Cardiac fibroblast (primary cell): Measurements from ENCODE around the gene NTRK2.
A peak's percentile ranks its signal among the peaks of the same experiment; 100 is the strongest.

ENCODE experiments used
- DNase-seq, 2 donors: peaks; one replicate each; pipeline versions ENCODE4 v3.0.0 to v3.0.0-alpha.2; 2010; ENCODE audit warnings: low read depth in 2 of 2
- H3K4me3 ChIP-seq, 2 donors: replicated peaks in 1 of 2; 1 replicate in 1 of 2; 2 replicates in 1 of 2; pipeline ENCODE4 v1.5.1; 2011; ENCODE audit warnings: low read depth in 2 of 2, low read length in 2 of 2, mild to moderate bottlenecking in 2 of 2, moderate library complexity in 1 of 2
- TF ChIP-seq, protein P1 (sequence below): IDR thresholded peaks from one replicate; pipeline ENCODE4 v1.5.1; 2011; ENCODE audit warnings: low read depth, mild to moderate bottlenecking, low read length, inconsistent platforms

NTRK2 gene

DNA sequence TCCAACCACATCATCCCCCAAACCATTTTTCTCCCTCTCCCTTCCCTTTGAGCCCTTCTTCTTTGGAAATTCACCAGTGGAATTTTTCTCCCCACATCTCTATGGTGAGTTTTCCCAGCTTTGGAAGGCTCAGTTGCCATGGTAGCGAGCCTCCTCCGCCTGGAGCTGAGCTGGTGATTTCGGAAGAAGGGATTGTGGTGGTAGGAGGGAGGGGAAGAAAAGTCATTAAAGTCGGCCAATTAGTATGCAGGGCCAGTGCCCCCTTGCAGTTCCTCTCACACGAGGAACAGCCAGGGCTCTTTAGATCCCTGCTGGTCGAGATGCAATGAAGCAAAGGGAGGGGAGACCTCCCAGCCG, 322.0 kb downstream of the NTRK2 start:
- TF ChIP-seq, protein P1, sequence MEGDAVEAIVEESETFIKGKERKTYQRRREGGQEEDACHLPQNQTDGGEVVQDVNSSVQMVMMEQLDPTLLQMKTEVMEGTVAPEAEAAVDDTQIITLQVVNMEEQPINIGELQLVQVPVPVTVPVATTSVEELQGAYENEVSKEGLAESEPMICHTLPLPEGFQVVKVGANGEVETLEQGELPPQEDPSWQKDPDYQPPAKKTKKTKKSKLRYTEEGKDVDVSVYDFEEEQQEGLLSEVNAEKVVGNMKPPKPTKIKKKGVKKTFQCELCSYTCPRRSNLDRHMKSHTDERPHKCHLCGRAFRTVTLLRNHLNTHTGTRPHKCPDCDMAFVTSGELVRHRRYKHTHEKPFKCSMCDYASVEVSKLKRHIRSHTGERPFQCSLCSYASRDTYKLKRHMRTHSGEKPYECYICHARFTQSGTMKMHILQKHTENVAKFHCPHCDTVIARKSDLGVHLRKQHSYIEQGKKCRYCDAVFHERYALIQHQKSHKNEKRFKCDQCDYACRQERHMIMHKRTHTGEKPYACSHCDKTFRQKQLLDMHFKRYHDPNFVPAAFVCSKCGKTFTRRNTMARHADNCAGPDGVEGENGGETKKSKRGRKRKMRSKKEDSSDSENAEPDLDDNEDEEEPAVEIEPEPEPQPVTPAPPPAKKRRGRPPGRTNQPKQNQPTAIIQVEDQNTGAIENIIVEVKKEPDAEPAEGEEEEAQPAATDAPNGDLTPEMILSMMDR, result no peak
- DNase-seq, result no peak
- H3K4me3 ChIP-seq, result no peak overlapping the region

DNA sequence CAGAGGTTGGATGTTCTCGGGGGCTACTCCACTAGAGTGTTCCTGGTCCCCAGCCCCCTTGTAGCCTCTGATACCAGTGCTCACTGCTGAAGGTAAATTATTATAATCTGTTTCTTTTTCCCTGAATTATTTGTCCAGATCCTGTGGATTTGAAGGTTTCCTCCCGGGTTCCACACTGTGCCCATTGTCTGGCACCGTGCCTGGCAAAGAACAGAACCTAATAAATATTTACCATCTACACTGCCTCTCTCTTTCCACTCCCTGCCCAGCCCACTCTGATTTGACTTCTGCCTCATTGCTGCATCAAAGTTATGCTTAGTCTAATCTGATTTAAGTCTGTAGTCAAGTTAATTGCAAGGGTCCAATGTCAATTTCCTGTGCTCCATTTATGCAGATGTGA, 322.9 kb downstream of the NTRK2 start:
- TF ChIP-seq, protein P1, result no peak
- no peak overlapping the region for H3K4me3 ChIP-seq
- no peak for DNase-seq

GRCh38 chr9:84993105-84993504, 323.6 kb downstream of the NTRK2 start:
- H3K4me3 ChIP-seq, result no peak overlapping the region
- no peak for DNase-seq
- TF ChIP-seq, protein P1, result no peak

DNA sequence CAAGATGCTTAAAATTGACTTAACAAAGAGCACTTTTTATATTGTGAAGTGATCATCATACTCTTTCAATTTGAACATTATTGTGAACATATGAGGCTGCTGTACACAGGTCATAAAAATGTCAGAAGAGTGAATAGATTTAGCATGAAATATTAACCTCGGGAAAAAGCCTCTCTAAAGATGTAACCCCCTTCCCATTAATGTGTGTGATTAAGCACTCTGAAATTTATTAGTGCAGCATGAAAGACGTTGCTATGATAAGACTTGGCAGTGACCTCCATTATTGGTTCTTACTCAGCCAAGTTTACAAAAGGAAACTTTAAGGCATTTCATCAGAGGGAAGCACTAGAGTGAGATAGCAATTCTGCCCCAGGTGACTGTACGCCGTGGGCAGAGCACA, 326.5 kb downstream of the NTRK2 start:
- TF ChIP-seq, protein P1, result no peak
- DNase-seq, result no peak

DNA sequence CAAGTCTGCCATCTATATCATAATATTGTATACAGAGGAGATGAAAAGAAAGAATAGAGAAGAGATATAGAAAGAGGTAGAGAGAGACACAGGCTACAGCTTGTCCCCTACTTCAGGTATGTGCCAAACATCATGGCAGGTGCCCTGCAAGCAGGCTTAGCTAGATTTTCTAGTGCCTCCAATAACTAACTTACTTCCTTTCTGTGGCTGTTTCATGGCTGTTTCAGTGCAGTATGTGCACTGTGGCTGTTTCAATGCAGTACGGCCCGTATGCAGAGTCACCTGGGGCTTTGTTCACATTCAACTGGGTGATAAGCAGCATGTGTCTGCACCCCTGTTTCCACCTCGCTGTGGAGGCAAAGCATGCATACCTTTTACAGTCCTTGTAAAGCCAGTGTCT, 327.2 kb downstream of the NTRK2 start:
- DNase-seq, result no peak
- TF ChIP-seq, protein P1, result no peak
- no peak overlapping the region for H3K4me3 ChIP-seq

More for the DNA sequence above, 326.5 kb downstream of the NTRK2 start:
- H3K4me3 ChIP-seq, result no peak overlapping the region

- no peak overlapping the region for H3K4me3 ChIP-seq
- peak in 1 of 2 donors; percentile 1 for DNase-seq
- TF ChIP-seq, protein P1, result no peak
Measured at GRCh38 chr9:84997472-84997871, 327.9 kb downstream of the NTRK2 start.

- TF ChIP-seq, protein P1, result no peak
- DNase-seq, result no peak
- H3K4me3 ChIP-seq, result no peak overlapping the region
Measured at GRCh38 chr9:84998639-84999038, 329.1 kb downstream of the NTRK2 start.
